ENCODE results near the gene SEMA3C.
"Not testable (repeated sequence)": the region's sequence is repeated elsewhere in the genome, so short reads cannot be mapped to it uniquely, and the experiment has no call there.

Gene SEMA3C

DNA sequence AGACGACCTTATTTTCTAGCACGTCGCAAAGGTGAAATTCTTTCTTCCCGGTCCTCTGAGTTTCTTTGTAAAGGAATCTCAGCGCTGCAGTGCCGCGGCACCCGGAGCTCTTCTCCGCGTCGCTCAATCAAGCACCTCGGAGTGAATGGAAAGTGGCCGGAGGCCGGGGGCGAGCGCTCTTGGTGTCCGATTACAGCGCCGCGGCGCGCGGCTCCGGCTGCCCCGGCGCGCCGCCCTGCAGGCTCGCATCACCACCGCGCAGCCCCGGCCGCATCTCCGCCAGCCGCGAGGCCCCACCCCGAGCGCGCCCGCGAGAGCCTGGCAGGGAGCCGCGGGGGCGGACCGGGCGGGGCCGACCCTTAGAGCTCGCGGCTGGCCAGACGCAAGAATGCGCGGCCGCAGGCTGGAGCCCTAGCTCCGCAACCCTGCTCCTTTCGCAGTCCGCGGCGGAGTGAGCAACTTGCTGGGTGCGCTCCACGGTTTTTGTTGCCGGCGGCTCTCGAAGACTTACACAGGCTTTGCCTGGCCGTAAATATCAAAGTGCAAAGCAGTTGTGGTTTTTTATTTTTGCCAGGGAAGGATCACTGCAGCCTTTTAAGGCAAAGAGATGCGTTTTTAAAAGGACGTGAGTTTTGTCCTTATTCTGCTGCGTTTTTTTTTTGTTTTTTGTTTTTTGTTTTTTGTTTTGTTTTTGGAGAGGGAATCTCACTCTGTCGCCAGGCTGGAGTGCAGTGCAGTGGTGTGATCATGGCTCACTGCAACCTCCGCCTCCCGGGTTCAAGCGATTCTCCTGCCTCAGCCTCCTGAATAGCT is at the start of gene SEMA3C:
TSS of gene SEMA3C (minus strand) at position 143 of the 813 bp plus-strand sequence. CDS start 2,270 bp downstream, outside the sequence.
- no peak for DNase-seq

DNA sequence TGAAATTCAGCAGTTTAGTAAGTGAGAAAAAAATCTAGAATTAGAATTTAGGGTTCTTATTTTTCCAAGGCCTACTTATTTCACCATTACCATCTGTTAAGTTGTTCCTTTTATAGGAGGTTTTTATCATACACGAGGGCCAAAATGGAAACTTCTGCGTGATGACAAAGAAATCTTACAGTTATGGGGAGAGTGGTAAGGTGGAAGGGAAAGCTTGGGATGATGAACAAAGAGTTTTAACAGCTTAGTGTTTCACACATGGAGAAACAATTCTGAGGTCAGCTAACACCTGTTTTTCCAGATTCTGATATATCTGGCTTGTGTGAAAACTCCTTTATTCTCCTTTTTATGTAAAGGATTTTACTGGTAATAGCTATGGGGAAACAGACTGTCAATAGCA is 49.8 kb upstream of the SEMA3C start:
- no peak for DNase-seq

DNA sequence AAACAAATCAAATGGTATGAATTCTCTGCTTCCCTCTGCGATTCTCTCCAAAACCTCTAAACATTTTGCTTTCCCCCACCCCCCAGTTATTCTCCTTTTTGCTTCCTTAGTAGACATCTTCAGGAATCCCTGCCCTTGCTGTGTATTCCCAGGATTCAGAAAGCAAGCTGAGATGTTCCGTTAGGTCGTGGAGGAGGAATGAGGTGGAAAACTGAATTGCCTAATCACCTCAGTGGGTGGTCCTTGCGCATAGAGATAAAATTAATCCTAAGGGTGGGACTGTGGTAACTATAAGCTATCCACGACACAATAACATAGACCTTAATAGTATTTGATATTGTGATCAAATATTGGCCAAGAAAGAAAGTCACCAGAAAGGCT is 49.1 kb upstream of the SEMA3C start:
- no peak for DNase-seq

DNA sequence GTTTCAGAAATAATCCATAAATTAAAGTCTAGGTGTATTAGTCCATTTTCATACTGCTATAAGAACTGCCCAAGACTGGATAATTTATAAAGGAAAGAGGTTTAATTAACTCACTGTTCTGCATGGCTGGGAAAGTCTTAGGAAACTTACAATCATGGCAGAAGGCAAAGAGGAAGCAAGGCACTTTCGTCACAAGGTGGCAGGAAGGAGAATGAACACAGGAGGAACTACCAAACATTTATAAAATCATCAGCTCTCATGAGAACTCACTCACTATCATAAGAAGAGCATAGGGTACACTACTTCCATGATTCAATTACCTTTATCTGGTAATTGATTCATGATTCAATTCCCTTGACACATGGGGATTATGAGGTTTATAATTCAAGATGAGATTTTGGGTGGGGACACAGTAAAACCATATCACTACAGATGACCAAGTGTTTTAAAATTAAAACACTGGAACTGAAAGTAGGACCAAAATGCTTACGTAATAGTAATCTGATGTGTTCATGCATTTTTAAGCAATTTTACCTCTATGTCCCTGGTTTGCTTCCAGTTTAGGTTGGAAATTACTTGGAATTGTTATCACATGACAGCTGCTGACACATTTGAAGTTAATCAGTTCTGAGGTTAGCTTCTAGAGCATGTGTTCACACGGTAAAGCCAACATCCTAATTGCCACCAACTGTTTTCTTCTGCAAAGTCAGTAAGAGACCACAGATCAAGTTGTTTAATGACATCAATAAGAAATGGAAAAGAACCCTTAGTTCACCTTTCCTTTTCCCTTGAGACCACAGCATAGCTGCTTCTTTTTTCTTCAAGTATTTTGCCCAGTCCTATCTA is 48.4 kb upstream of the SEMA3C start:
- DNase-seq: no peak

DNA sequence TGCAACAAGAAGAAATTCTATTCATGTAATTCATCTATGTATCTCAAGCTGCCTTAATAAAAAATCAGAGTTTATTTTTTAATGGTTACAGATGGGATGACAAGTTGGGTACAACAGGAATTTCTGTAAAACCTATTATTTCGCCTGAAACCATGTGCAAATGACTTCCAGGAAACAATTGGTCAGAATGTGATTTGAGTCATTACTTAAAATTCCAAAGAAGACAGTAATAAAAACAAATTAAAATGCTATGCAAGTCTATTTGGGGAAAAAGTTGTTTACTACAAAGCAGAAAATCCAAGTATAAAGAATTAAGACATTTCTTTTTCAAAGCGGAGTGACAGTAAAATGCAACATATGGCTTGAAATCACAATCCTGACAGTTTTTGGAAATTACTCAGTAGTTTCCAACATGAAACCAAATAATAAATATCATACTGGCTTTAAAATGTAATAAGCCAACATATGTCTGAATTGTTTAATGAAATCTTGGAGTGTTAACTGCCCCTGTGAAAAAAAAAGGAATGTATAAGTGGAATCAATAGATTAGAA is 41.5 kb upstream of the SEMA3C start:
- DNase-seq: no peak

DNA sequence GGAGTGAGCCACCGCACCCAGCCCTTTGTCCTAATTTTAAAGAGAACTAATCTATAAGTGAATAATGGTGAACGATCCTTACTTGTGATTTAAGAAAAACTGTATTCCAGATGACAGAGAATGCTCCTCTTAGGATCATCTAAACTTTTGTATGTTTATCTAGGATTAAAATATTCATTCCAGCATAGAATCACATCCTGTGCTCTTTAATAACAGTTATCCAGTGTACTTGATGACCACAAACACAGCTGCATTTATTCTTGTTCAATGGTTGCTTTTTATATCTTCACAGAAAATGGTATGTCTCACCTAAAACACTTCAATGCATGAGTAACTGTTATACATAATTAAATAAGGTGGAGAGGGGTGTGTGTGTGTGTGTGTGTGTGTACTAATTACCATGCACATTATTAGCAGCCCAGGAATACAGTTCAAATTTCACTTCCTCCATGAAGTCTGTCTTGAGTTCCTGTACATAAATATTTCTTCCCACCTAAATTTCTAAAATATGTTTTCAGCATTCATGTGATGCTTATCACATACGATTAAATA is 38.5 kb upstream of the SEMA3C start:
- no peak for DNase-seq

DNA sequence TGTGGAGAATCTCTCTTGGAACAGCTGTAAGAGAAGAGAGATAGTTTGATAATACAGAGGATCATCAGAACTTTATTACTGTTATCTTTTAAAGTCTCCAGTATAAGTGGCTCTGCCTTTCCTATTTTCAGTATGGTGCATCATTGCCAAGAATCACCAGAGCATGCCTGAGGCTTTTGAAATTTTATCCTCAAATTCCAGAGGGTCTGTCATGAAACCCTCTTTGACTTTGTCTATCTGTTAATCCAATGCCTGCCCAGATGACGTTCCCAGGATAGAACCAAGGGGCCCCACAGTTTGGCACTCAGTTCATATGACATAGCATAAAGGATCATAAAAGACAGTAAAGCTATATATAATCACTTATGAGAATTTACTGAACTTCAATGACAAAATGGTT is 35.3 kb upstream of the SEMA3C start:
- no peak for DNase-seq

DNA sequence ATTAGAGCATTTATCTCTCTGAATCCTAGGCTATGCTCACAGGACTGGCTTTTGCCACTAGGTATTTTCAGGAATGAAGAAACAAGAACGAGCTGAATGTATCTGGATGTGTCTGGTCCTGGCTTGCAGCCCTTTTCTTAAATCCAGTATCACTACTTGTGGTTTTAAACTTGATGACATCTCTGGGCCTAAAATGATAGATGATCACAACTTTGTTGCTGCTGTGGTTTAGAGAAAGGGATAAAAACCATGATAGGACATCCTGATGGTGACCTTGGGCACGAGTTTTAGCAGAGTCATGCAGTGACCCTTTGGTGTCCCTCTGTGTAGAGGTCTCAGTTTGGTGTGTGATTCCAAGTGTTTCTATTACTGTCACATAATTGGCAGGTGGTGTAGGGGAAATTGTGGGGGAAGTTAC is 31.7 kb upstream of the SEMA3C start:
- no peak for DNase-seq

DNA sequence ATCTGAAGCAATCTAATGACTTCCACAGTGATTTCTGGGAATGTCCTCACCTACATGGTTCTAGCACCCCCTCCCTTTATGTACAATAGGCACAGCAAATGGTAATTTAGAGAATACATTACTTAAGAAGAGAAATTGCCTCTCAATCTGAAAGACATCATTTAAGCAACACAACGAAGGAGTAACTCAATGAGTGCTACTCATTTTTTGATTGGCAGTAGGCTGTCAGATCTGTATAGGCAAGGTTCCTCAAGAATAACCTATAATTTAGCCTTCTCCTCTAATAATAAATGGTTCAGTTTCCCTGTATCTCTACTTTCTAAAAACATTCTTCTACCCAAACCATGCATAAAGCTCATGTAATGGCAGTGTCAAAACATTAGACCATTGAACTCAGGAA is 30.6 kb upstream of the SEMA3C start:
- no peak for DNase-seq

DNA sequence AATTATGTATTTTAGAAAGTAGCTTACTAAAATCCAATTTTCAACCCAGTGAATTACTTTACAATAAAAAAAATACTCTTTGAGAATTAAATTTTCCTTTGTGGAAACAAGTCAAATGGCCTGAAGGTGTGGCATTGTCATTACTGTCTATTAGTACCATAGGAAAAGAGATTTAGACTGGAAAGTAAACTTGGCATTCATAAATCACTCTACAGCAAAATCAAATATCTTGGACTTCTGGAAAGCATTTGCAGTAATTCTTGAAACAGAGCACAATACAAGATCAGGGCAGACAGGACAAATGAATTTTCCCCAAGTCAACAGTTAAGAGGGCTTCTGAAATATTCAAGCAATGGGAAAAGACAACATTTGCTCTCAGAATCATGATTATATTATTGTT is 28.0 kb upstream of the SEMA3C start:
- no peak for DNase-seq

DNA sequence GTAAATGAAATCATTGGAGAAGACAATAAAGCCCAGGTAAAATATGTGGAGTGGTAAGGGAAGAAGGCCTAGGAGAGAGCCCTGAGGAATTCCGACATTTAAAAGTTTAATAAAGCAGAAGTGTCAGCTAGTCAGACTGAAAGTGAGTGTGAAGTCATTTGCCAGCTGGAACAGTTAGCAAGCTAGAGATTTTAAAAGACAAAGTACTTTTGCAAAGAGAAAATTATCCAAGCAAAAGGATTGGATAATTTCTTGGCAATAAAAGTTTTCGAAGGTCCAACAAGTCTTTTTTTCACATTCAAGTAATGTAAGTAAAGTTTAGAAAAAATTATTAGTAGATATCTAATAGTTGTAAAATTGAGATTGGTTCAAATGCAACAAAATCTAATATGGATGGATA is 27.1 kb upstream of the SEMA3C start:
- no peak for DNase-seq

DNA sequence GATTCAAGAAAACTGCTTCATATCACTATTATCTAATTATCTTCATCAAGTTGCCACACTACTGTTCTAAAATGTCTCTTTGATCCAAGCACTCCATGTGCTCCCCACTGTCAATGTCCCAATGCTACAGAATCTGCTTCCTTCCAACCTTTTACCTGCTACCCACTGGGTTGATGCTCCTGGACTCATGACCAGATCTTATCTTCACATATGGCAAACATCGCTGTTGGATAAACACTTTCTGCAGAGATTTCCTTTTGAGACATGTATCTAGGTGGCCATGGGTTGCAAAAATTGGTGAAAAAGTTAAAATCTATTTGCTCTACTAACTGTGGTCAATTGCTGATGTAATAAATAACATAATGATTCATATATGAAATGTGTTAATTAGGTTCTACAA is 24.5 kb upstream of the SEMA3C start:
- DNase-seq: no peak

DNA sequence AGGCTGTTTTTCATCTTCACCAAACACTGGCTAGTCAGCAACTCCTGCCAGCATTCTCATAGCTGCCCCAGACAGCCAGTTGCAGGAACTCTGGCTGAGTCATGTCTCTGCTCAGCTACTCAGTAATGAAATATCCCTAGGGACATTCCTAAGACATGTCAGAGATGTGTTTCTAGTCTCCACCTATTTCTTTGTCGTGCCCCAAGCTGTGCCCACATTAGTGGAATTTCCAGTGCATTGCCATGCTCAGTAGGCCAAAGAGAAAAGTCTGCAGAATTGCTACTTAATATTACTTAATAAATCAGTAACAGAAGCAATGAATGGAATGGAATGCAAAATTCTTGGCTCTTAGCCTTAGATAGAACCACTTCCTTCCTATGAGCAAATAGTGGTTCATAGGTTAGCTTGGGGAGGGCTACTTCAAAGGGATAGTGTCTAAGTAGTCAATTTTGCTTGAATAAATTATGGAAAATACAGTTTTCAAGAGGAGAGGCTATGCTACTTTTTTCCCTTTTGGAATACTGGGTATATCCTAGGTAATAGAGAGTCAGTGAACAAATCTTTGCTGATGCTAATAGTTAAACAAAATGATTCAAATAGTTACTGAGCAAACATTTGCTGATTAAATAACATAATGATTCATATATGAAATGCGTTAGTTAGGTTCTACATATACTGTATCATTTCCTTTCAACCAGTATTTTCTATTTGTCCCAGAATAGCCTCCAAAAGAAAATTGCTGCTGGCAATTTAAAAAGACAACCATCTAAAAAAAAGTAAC is 23.6 kb upstream of the SEMA3C start:
- no peak for DNase-seq

DNA sequence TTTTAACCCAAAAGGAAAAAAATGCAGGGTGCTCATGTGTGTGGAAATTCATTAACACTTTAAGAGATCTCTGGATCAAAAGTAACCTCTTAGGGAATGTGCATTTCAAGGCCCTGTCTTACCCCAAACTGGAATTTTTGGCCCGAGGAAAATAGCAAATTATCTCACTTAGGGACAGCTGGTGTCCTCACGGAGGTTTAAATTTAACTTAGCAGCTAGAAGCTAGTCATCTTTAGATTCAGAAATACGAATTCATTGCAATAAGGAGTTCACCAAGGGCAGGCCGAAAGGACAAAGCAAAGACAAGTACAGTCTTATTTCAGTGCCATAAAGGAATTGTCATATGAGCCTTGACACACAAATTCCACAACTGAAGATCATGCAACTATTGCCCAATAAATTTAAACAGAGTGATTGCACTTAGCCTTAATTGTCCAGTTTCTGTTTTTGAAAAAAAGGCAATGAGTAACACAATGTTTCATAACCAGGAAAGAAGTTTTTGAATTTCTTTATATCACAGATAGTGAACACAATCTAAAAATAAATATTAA is 22.4 kb upstream of the SEMA3C start:
- DNase-seq: no peak

DNA sequence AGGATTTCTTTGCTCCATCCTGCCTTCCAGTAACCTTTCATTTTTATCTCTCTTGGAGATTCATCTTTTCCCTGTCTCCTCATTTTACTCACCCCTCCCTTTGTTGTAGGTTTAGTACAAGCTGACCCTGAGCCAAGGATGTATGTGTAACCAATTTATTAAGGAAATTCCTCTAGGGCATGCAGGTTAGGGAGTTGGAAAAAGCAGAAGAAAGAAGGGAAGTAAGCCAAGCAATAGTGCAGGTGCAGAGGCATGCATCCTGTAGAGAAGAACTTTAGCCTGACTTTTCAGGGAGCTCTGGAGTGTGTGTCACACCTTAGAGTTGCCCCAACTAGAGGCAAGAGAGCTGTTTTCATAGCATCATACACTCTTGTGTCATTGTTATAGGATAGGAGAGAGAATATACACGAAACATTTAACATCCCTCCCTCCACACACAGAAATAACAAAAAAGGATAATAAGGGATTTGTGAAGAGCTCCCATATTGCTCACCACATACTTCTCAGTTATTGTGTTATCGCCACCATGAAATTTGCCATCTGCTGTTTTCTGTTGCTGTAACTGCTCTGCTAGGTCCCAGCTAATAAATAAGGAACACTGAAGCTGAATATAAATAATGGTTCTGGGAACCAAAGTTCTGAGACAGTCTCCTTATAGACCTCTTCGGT is 21.8 kb upstream of the SEMA3C start:
- no peak for DNase-seq

DNA sequence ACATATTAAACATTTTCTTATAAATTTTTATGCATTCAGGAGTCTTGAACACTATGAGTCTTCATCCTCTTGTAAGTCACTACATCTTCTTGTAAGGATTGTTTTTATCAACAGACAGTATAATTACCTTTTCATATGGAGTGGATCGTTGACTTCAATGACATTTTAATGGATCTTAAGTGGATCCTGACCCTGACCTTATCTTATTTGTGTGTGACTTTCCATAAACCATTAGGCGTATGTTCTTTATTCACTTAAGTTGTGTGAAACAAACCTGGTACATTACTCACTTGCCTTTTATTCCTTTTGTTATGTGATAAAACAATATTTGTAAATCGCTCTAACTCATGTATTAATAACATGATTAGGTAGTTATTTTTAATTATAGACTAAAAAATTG is 18.5 kb upstream of the SEMA3C start:
- DNase-seq: no peak

DNA sequence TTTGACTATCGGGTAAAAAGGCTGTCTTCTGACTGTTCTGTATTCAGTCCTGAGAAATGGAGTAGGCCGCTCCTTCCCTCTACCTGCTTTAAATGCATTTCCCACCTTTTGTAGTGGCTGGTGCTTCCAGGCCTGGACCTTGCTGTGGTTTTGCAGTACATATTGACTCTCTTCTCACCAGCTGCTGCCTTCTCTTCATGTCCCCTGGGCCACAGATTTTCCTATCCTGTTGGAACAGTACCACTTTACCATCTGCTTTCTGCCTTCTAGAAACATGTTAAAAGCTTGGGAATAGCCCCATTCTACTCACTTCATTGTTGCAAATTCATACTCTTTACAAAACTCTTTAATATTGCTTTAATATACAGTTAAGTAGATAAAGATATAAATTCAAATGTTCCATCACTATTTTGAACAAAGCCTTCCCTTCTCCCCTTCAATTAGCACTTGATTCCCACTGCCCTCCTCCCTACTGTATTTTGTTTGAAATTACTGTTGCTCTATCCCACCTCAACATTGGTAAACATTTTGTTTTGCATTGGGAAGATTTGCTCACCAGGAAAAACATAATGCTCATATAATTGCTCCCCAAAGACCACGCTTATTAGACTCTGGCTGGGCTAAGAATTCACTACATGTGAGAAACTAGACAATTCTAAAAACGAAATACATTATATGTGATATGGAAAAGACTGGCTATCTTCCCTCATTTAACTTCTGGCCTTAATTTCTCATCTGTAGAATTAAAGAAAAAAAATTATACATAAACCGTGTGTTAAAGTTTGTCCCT is 17.3 kb upstream of the SEMA3C start:
- DNase-seq: no peak

DNA sequence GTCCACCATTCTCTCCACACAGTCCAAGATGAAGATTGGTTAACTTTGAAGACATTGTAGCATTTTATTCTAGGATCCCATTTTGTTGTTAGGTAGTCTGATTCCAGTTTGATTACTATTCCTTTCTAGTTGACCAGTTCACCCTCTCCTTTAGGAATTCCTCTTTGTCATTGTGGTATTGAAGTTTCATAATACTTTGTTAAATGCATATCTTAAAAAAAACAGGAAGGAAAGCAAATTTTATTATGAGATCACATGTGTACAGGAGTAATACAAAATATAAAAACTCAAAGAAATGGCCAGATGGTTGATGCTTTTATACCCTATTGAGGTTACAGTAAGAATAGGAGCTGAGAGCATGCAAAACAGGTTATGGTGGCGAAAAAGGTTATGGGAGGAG is 15.5 kb upstream of the SEMA3C start:
- DNase-seq: no peak

DNA sequence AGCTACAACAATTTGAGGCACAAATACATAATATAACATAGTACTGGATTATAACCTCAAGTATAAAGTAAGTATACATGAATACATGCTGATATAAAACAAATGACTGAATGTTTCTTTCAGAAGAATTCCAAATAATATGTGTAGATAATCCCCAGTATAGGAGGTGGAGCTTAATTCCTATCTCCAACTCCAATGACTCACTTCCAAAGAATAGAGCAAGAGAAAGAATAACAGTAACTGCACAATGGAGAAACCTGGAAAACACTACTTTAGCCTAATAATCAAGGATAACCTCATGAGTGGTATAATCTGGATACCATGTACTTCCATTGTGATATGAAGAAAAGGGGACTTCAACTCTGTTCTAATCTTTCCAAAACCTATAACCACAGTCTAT is 13.7 kb upstream of the SEMA3C start:
- no peak for DNase-seq

DNA sequence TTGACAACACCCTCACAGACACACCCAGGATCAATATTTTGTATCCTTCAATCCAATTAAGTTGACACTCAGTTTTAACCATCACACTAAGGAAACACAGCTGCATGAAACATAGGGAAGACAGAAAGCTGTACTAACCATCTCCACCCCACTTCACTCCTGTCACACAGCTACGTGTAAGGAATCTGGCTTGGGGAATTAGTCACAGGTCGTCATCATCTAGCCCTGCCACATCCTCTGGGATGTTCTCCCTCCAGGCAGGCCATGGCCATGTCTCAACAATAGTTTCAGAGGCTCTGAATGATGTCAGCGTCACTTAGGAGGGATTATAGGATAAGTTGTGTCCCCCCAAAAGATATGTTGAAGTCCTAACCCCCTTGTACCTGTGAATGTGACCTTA is 10.8 kb upstream of the SEMA3C start:
- no peak for DNase-seq

DNA sequence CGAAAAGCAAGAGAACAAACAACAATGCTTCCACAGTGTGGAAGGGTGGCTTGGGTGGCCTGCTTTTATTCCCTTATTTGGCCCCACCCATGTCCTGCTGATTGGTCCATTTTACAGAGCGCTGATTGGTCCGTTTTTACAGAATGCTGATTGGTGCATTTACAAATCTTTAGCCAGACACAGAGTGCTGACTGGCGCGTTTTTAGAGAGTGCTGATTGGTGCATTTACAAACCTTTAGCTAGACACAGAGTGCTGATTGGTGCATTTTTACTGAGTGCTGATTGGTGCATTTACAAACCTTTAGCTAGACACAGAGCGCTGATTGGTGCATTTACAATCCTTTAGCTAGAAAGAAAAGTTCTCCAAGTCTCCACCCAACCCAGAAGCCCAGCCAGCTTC is 8.1 kb upstream of the SEMA3C start:
- not testable (repeated sequence) for DNase-seq

Measured in activated CD4-positive, CD25-positive, alpha-beta regulatory T cell treated with anti-CD3 and anti-CD28 coated beads, Interleukin-2, amount 50 U/mL, for 72 hours (primary cell).